CD4-positive, alpha-beta T cell treated with Interleukin-12 subunit alpha and Interleukin-12 subunit beta, for 1 hour (primary cell): ENCODE data around the gene PSG6.
"Not testable (repeated sequence)": the region's sequence is repeated elsewhere in the genome, so short reads cannot be mapped to it uniquely, and the experiment has no call there.

Experiments used
- DNase-seq: peaks from one replicate; pipeline ENCODE4 v3.0.0-alpha.2; 2020

PSG6 gene

DNA sequence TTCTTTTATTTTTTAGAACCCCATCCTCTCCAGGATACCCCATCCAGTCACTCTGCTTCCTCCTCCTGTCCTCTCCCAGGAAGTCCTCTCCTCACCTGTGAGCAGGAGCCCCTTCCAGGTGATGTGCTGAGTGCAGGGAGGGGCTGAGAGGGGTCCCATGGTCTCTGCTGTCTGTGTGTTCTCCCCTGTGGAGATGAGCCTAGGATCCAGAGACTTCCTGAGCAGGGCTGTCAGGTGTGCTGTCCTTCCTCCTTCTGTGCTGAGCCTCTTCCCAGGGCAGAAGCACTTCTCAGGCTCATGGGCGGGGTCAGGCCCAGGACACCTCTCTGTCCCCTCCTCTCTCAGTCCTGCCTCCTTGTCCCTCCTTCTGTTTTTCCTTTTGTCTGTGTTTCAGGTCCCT lies at the start of gene PSG6:
PSG6 (minus strand) TSS at position 261 of the 400 bp plus-strand sequence; CDS start at position 159, 102 bp downstream.
- not testable (repeated sequence) for DNase-seq

DNA sequence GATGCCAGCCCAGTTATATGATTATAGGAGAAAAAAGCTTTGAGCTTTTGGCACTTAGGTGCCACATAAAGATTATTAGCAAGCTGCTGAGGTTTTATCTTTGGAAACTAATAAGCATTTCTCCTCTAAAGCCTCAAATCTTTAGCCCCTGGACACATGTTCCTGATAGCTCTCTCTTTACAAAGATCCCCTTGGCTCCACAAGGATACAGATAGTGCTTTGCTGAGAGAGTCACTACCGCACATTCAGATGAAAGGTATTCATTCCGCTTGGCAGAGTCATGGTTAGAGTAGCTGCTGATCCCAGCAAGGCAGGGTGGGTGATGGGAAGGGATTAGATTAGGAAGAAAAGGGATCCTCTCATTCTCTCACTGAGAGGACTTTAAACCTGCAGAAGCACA lies 47.5 kb upstream of the PSG6 start:
- no peak for DNase-seq

DNA sequence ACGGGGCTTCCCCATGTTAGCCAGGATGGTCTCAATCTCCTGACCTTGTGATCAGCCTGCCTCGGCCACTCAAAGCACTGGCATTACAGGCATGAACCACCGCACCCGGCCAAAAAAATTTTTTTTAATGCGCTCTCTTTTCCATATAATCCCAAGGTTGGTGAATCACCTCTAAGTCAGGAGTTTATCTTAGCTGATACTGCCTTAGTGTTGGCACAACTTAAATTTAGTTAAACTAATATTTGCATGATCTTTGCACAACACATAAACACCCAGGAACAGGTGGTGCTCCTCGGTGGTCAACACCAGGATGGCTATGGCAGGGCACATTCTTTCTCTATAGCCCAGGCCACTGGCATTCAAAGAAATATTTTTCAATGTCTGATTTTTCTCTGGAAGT lies 43.4 kb upstream of the PSG6 start:
- DNase-seq: no peak

DNA sequence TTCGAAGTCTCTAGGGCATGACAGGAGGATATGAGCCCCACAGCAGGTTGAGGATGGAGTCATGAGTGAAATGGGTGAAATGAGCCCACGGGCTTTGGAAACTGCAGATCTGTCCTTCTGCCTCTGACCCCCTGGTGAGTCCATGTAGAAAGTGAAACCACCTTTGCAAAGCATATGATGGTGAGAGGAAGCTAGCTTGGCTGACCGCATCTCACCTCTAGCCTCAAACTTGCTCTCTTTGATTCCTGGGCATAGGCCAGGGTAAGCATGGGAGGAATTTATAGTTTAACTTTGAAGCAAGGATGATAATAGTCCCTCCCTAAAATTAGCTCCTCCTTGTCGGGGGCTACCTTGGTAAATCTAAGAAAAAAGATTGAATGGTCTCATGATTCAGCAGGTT lies 34.4 kb upstream of the PSG6 start:
- not testable (repeated sequence) for DNase-seq

DNA sequence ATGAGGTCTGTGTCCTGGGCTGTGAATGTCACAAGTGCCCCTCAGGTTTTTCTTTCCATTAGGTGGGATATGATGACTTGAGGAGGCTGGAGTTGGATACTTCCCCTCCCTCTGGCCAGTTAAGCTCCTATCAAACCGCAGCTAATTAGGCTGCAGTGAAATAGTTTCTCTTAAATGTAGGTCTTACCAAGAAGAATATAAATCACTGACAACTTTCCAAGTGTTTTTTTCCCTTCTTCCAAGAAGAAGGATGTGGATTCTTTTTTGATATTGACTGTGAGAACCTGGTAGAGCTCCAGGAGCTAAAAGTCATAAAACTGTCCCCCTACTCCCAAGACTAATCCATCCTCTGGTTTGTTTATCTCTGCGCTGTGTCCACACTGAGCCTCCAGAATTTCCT lies 33.8 kb upstream of the PSG6 start:
- DNase-seq: not testable (repeated sequence)

DNA sequence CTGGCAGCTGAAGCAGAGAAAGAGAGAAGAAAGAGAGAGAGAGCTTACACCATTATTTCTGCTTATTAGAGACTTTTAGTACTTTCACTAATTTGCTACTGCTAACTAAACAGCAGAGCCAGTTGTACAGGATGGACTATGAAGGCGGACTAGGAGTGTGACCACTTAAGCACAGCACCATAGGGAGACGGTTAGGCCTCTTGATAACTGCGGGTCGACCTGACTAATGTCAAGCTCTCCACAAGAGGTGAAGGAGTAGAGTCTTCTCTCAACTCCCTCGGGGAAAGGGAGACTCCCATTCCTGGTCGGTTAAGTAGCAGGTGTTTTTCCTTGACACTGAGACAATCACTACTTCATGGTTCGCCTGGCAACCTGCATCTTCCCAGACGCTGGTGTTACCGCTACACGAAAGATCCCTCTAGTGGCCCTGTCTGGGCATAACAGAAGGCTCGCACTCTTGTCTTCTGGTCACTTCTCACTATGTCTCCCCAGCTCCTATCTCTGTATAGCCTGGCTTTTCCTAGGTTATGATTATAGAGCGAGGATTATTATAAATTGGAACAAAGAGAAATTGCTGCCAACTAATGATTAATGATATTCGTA lies 24.6 kb upstream of the PSG6 start:
- no peak for DNase-seq

DNA sequence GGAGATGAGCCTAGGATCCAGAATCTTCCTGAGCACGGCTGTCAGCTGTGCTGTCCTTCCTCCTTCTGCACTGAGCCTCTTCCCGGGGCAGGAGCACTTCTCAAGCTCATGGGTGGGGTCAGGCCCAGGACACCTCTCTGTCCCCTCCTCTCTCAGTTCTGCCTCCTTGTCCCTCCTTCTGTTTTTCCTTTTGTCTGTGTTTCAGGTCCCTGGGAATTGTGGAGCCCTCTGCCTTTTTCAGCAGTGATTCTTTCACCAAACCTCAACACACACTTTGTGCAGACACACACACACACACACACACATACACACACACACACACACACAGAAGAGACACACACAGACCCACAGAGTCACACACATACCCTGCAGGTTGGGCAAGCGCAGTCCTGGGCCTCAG lies 19.4 kb upstream of the PSG6 start, which contains the start of gene PSG7:
PSG7 (minus strand) TSS at position 101 of the 400 bp plus-strand sequence. CDS start 131 bp downstream, outside the sequence.
- DNase-seq: not testable (repeated sequence)

DNA sequence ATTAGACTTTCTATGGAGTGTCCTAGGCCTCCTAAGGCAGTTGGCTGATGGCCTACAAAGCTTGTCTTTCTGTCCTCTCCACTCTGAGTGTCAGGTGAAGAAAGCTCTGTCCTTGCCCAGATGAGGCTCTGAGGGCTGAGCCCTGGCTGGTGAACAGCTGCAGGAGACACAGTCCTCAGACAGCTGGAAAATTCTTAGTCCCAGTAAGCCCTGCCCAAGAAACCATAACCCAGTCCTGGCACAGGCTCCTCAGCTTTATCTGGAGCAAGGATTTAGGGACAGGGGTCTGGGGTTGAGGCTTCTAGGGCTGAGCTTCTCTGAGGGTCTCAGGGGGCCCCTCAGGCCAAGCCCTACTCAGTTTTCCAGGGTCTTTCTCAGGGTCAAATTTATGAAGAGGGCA lies 17.0 kb upstream of the PSG6 start:
- DNase-seq: not testable (repeated sequence)

DNA sequence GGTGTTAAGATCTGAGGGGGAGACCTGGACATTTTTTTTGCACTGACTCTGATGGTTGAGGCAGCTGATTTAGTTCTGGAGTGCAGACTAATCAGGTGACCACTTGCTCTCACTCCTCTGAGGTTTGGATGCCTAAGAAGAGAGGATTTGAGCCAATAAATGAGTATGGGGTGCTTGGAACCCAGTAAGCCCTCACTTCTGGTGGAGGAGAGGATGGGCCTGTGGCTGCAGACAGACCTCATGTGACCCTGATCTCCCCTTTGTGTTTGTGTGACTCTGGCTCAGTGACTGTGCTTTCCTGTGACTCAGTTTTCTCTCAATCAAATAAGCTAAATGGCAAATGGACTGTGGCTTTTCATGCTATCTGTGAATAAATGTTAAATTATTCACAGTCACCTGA lies 16.5 kb upstream of the PSG6 start:
- not testable (repeated sequence) for DNase-seq

DNA sequence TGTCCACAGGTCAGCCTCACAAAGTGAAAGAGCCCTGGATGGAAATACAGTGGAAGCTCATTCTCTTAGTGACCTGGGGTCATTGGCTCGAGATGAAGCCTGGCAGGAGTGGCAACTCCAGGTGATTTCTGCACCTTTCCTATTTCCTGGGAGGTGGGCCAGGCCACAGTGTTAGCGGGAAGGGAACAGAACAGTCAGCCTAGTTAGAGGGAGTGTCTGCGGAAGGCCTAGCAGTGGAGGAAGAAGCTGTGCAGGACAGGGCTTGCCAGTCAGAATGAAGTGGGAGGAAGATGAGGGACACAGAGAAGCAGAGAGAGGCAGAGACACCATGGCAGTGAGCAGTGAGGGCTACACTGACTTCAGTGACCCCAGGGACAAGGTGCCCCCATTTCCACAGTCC lies 15.7 kb upstream of the PSG6 start:
- DNase-seq: not testable (repeated sequence)

DNA sequence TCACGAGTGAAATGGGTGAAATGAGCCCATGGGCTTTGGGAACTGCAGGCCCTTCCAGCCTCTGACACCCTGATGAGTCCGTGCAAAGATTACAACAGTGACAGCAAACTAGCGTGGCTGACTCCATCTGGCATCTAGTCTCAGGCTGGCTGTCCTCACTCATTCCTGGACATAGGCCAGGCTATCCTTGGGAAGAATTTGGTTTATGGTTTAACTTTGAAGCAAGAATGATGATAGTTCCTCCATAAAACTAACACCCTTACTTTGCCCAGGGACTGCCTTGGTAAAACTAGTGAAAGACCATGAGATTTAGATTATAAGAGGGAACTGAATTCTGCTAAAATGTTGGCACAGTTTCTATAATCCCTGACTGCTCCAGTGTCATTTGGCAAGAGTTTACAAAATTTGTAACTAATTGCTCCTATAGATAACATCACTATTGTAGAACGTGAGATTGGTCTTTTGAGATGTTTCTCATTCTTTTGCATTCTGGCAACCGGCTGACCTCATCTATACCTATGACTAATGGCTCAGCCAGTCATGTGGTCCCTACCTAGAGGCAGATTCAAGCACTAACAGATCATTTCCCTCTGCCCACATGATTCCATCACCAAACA lies 14.9 kb upstream of the PSG6 start:
- DNase-seq: not testable (repeated sequence)

DNA sequence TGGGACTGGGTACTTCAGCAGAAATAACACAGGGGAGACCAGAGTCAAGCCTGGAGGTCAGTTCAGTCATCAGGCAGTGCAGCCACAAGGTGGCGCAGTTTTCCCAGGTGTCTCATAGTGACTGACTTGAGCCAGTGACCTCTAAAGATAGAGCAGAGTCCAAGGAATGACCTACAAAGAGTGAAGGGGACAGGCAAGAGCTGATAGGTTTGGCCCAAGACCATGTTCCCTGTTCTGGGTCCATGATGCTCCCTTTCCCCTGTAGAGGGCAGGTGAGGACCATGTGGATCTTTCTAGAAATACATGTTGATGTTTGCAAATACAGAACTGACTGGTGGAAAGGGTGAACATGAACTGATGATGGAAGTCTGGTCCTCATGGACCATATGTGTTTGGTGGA lies 12.5 kb upstream of the PSG6 start:
- DNase-seq: not testable (repeated sequence)

DNA sequence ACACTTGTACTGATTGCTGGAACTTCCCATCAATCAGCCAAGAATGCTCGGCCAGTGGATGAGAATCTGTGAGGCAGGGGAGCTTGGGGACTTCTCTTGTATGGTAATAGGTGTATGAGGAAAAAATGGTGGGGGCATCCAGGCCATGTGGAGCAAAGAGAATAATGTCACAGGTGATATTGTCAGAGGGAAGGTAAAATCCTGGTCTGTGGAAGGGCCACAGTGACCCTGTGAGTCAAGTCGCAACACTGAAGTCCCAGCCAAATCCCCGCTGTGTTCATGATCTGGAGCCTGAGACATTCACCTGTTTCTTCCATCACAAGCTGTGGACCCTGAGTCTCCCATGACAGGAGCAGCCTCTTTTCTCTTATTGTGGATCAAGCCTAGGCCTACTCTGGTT lies 11.2 kb upstream of the PSG6 start:
- no peak for DNase-seq

DNA sequence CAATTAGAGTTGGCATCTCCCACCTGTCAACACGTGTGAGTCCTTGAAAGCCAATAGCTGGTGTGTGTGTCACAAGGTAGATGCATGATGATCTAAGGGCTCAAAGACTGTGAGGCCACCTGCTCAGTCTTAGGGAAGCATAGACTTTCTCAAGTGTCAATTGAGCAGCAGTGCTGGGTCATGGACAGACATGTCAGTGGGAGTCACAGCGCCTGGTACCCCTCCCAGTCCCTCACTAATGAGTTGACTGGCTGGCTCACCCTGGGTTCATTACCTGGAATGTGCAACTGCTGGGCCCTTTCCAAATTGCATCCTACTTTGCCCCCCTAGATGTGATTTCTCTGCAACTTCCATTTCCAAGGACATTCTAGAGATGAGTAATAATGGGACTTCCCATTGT lies 9.1 kb upstream of the PSG6 start:
- DNase-seq: no peak

DNA sequence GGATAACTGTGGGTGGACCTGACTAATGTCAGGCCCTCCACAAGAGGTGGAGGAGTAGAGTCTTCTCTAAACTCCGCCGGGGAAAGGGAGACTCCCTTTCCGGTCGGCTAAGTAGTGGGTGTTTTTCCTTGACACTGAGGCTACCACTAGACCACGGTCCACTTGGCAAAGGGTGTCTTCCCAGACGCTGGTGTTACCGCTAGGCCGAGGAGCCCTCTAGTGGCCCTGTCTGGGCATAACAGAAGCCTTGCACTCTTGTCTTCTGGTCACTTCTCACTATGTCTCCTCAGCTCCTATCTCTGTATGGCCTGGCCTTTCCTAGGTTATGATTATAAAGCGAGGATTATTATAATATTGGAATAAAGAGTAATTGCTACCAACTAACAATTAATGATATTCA lies 5.4 kb upstream of the PSG6 start:
- DNase-seq: peak; percentile 5

DNA sequence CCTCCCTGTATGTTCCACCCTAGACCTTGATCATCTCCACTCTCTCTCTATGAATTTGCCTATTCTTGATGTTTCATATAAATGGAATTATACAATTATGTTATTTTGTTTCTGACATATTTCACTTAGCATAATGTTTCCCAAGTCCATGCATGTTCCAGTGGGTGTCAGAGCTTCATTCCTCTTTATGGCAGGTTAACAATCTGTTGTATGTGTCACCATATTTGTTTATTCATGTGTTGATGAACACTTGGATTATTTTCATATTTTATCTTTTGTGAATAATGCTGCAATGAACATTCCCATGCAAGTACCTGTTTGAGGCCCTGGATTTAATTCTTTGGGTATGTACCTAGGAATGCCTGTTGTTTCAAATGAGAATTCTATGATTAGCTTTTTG lies 3.3 kb upstream of the PSG6 start:
- not testable (repeated sequence) for DNase-seq

DNA sequence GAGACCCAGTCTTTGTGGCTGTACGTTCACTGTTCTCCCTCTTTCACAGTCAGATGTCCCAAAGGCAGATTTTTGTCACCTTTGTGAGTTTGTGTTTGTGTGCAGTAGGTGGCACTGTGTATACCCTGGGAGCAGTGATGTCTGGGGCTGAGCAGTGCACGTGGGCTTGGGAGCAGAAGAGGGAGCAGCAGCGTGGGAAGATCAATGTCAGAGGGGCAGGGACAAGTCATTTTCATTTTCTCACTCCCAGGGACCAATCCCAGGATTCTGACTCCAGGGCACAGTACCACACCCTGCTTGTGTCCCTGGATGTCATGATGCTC lies 2.0 kb upstream of the PSG6 start:
- DNase-seq: no peak

DNA sequence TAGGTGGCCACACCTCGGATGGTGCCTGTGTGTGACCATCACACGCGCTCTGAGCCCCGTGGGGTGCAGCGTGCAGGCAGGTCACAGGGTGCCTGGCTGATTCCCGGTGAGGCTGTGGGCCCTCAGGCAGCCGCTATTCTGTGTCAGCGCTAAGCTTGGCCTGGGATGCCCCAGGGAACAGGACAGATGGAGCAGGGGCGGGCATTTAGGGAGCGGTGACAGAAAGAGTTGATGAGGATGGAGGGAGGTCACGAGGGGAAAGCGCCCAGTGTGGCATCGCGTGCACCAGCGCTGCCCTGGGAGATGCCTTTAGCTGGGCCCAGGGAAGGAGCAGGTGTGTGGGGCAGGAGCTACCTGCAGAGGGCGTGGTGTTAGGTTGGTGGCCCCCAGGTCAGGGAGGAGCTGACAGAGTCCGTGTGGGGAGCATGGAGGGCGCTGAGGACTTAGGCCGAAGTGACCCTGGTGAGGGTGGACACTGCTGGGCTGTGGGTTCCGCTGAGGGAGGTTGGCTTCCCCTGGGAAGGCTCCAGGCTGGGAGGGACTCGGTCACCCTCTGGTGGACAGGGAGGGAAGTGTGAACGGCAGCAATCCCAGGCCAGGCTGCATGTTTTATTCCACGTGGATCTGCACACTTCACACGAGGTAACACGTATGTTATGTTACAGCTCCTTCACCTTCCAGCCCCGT lies 1.5 kb upstream of the PSG6 start:
- not testable (repeated sequence) for DNase-seq

DNA sequence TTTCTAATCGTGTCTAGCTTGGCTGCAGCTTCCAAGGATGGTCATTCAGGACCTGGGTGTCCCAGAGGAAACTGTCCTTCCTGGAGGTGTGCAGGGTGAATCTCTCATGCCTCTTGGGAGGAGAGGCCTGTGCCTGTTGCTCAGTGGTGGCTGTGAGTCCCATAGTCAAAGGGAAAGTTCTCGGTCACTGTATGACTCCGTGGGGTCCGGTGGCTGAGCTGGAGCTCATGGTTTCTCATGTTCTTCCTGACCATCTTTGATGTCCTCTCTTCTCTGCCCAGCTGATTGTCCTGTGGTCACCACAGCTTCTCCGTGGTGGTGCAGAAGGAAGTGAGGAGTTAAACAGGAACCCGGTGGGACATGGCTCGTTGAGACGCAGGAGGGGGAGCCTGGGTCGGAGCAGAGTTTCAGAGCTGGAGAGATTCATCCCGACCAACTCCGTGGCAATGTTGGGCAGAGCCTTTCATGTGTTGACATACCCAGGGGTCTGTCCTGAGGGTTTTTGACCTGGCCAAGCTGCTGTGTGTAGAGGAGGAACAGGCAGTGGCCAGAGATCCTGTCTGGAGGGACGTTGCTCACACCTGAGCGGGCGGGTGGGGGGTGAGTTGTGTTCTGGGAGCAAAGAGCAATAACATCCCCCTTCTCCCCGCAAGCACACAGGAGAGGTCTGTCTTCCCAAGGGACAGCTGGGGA lies 829 bp upstream of the PSG6 start:
- DNase-seq: not testable (repeated sequence)

DNA sequence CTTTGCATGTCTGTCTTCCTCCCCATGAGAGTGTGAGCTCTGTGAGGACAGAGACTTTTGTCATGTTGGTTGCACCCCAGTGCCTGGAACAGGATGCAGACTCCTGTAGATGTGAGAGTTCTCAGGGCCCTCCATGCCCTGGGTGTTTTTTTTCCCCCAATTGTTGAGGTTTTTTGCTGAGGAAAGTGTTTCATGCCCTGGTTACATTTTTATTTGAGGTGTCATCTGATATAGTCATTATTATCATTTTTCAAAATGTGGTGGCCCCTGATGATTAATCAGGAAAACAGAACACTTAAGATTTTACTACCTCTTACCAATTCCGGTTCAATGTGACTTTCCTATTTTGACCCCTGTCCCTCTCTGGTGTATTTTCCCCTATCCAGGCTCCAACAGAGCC lies 763 bp downstream of the PSG6 start:
- not testable (repeated sequence) for DNase-seq

DNA sequence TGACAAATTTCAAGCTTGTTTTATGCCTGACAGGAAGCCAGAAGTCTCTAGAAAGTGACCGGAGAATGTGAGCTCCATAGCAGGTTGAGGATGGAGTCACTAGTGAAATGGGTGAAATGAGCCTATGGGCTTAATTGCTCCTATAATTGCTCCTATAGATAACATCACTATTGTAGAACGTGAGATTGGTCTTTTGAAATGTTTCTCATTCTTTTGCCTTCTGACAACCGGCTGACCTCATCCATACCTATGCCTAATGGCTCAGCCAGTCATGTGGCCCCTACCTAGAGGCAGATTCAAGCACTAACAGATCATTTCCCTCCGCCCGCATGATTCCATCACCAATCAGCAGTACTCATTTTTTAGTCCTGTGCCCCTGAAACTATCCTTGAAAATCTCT lies 4.2 kb downstream of the PSG6 start:
- not testable (repeated sequence) for DNase-seq

DNA sequence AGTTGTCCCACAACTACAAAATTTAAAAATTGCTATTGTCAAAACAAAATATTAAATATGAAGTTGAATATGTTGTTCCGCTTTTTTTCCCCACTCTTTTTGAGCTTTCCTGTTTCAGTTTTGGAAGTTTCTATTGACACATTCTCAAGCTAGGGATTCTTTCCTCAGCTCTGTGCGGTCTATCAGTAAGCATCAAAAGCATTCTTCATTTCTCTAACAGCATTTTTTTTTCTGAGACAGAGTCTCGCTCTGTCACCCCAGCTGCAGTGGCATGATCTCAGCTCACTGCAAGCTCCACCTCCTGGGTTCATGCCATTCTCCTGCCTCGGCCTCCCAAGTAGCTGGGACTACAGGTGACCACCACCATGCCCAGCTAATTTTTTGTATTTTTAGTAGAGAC lies 4.8 kb downstream of the PSG6 start:
- DNase-seq: not testable (repeated sequence)

DNA sequence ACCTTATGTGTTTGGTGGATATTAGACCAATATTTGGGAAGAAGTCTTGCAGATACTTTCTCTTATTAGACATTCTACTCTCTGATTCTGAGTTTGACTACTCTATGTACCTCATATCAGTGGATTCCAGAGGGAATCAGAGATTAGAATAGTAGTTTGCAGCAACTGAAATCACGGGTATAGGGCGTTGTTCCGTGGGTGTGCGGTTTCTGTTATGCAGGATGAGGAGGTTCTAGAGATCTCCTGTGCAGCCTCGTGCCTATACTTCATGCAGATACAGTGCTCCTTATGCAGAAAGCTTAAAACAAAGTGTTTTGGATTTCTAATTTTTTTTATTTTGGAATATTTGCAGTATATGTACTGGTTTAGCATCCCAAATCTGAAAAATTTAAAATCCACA lies 6.0 kb downstream of the PSG6 start:
- DNase-seq: not testable (repeated sequence)

DNA sequence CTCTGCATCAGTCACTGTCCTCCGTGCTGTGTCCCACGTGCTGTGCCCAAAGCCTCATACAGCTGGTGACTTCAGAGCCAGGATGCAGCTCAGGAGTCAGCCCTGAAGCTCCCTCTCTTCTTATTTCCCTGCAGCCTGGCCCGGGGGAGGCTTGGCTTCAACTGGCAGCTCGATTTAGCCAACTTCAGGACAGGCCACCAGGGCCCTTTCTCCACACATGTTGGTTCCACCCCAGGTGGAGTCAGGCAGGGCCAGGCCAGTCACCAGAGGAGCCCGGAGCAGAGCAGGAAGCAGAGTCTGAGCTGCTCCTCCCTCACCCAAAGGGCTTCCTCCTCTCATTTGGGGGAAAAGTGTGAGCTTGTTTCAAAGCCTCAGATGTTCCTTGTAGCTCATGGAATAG lies 11.5 kb downstream of the PSG6 start:
- not testable (repeated sequence) for DNase-seq
